ENCODE data around the gene CHAC1. TPM values are rescaled to one million over a fixed set of nuclear protein-coding genes. Genes with fewer than 3 reads are reported as not detected.

Gene CHAC1
- total and polyA plus RNA-seq, 2 of the 13 experiments (the other 11 are each of a cell fraction or from before 2014, with no cell fraction given), result 0.44 TPM; not detected in 1

- TF ChIP-seq ZNF563 (CRISPR knock-in tag; IDR thresholded peaks at IDR 0.05) (no peak), PATZ1 (CRISPR knock-in tag; IDR thresholded peaks at IDR 0.05) (peak; percentile 77; the same call in 1 of the 2 replicates), YEATS2 (CRISPR knock-in tag; IDR thresholded peaks at IDR 0.05; ENCODE audit: borderline replicate concordance) (no peak), GATAD2A (CRISPR knock-in tag; IDR thresholded peaks at IDR 0.05) (peak; percentile 37; the same call in 1 of the 2 replicates), ZBTB7B (CRISPR knock-in tag; IDR thresholded peaks at IDR 0.05) (peak; percentile 94), ZFP36 (IDR thresholded peaks at IDR 0.05; ENCODE audit: borderline replicate concordance, low read depth, low read length, partially characterized antibody) (no peak), PRDM10 (CRISPR knock-in tag; IDR thresholded peaks at IDR 0.05; ENCODE audit: low read depth) (peak; percentile 70; the same call in 1 of the 2 replicates), PCBP1 (IDR thresholded peaks at IDR 0.05; ENCODE audit: borderline replicate concordance, low read depth, low read length) (no peak), ZNF878 (CRISPR knock-in tag; IDR thresholded peaks at IDR 0.05) (no peak), RFX5 (IDR thresholded peaks at IDR 0.05; ENCODE audit: low read depth, low read length) (no peak), ZNF746 (CRISPR knock-in tag; IDR thresholded peaks at IDR 0.05) (peak; percentile 71; the same call in 1 of the 2 replicates), ETS1 (CRISPR knock-in tag; IDR thresholded peaks at IDR 0.05) (no peak), BCL6 (CRISPR knock-in tag; IDR thresholded peaks at IDR 0.05) (peak; percentile 6; the same call in 1 of the 2 replicates), ZNF766 (CRISPR knock-in tag; IDR thresholded peaks at IDR 0.05; ENCODE audit: borderline replicate concordance) (no peak), ZNF83 (CRISPR knock-in tag; IDR thresholded peaks at IDR 0.05; ENCODE audit: borderline replicate concordance) (no peak), PRDM4 (CRISPR knock-in tag; IDR thresholded peaks at IDR 0.05; ENCODE audit: borderline replicate concordance) (no peak), SP5 (CRISPR knock-in tag; IDR thresholded peaks at IDR 0.05; ENCODE audit: borderline replicate concordance, low read depth) (peak; percentile 34; the same call in 1 of the 2 replicates), ZNF331 (CRISPR knock-in tag; IDR thresholded peaks at IDR 0.05) (peak; percentile 74; the same call in 1 of the 2 replicates), CEBPB (IDR thresholded peaks at IDR 0.05; ENCODE audit: borderline replicate concordance, low read depth, low read length) (no peak), POLR2AphosphoS2 (IDR thresholded peaks at IDR 0.05; ENCODE audit: low read depth, low read length) (no peak)
Observed at GRCh38 chr15:40932649-40933516, 20.4 kb upstream of the CHAC1 start (continued).
